Prostate gland (tissue), 2 donors: ENCODE data around the gene WDR44. TPM values are rescaled to one million over a fixed set of nuclear protein-coding genes. Genes with fewer than 3 reads are reported as not detected.

Experiments used
- DNase-seq: peaks from one replicate; pipeline ENCODE4 v3.0.0-alpha.2; 2019; ENCODE audit warnings: low spot score
- H3K27ac ChIP-seq, 2 donors: fragments of 200-600 bp; sonication (generic); 2 replicates each; pipeline ENCODE4 v1.5.1; 2017 to 2019
- H3K27me3 ChIP-seq: fragments of 200-600 bp; sonication (generic); replicated peaks from 2 replicates; pipeline ENCODE4 v1.5.1; 2019; ENCODE audit not compliant: insufficient read depth
- H3K36me3 ChIP-seq, 2 donors: fragments of 200-600 bp; sonication (generic); 1 replicate in 1 of 2; 2 replicates in 1 of 2; pipeline versions ENCODE4 v1.5.1 to v1.8.1; 2017 to 2019
- H3K4me1 ChIP-seq: fragments of 200-600 bp; sonication (generic); replicated peaks from 2 replicates; pipeline ENCODE4 v1.5.1; 2019
- H3K4me3 ChIP-seq, 2 donors: fragments of 200-600 bp; sonication (generic); 2 replicates each; pipeline ENCODE4 v1.5.1; 2017 to 2019
- H3K9me3 ChIP-seq: fragments of 200-600 bp; sonication (generic); 2 replicates; pipeline ENCODE4 v1.5.1; 2017
- CTCF ChIP-seq, 4 experiments: fragments of 200-600 bp in 2 of 4; fragments of 450-650 bp in 2 of 4; sonication (generic) in 2 of 4; IDR thresholded peaks; 1 replicate in 3 of 4; 2 replicates in 1 of 4; pipeline ENCODE4 v1.5.1; 2016 to 2019; ENCODE audit warnings: antibody characterized with exemption in 4 of 4, mild to moderate bottlenecking in 2 of 4, moderate library complexity in 2 of 4
- POLR2A ChIP-seq: fragments of 450-650 bp; IDR thresholded peaks from one replicate; pipeline ENCODE4 v1.6.1; 2016; ENCODE audit warnings: antibody characterized with exemption, mild to moderate bottlenecking
- POLR2AphosphoS5 ChIP-seq: sonication (generic); formaldehyde crosslinking; IDR thresholded peaks from one replicate; pipeline ENCODE4 v1.6.1; 2017; ENCODE audit warnings: antibody characterized with exemption
- WGBS: methylation state at CpG from one replicate; pipeline ENCODE4 v1.1.5; 2018; 5-methylcytosine and 5-hydroxymethylcytosine counted together
- intact Hi-C: fragments of 100-400 bp; cut with DNase I; formaldehyde crosslinking; loops from one replicate; pipeline ENCODE4 v1.14.2; 2022
- total RNA-seq, 2 donors: library from RNA; depleted of rRNA; stranded (reverse); fragments of >200 nt; gene quantifications; one replicate each; pipeline ENCODE4 v1.1.0, GENCODE V29; 2016

The WDR44 gene
- total RNA-seq, 2 donors from 2014 or later = 15.0 to 22.6 TPM

DNA sequence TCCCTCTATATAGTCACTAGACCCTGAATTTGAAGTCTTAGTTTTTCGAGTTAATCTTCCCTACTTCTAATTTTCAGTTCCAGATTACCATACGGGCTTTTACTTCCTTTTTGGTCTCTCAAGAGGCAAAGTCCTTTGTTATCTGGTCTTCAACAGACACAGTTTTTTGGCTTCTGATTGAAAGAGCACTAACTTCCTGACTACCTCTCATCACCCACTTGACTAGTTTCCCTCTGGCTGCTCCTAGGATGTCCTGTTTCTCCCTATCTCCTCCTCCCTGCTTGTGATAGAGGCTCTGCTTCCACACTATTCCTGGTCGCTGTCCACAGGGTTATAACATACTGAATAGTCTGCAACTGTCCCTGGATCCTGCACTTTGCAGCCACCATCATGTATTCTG is 16.7 kb upstream of the WDR44 start:
- Histone ChIP-seq H3K4me1 (no peaks in the 10 kb centered on the region), H3K4me3 (no peak overlapping the region), H3K27me3 (no peaks in the 10 kb centered on the region), H3K36me3 (no peaks in the 10 kb centered on the region), H3K9me3 (no peaks in the 10 kb centered on the region), H3K27ac (no peak overlapping the region)
- WGBS = 70% methylated on average over 3 of the region's 3 CpGs
- intact Hi-C loops = no loop called here
- DNase-seq = no peak
- no peak for TF ChIP-seq POLR2AphosphoS5
- no peak for TF ChIP-seq POLR2A
- TF ChIP-seq CTCF (IDR thresholded peaks at IDR 0.05) = no peak

- Histone ChIP-seq H3K27me3 (no peaks in the 10 kb centered on the region), H3K27ac (no peak overlapping the region), H3K4me3 (no peak overlapping the region), H3K4me1 (no peaks in the 10 kb centered on the region), H3K9me3 (no peaks in the 10 kb centered on the region), H3K36me3 (no peaks in the 10 kb centered on the region)
- intact Hi-C loops = no loop called here
- TF ChIP-seq CTCF (IDR thresholded peaks at IDR 0.05) (no peak), POLR2AphosphoS5 (no peak), POLR2A (no peak)
- WGBS = 81% methylated on average over 2 of the region's 2 CpGs
- no peak for DNase-seq
These were observed 8.2 kb upstream of the WDR44 start for GRCh38 chrX:118337687-118338086.

DNA sequence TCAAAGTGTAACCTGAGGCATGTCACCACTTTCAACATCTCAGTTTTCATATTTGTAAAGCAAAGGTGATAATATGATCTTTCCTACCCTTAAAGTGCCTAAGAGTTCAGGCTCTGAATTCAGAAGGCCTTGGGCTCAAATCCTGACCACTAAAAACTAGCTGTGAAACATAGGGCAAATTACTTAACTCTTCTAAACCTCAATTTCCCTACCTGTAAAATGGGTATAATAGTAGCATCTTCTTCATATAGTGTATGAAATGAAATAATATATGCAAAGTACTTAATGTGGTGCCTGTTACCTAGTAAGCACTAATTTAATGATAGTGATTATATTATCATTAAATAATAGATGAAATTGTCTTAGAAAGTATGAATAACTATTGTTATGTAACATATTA is 7.0 kb upstream of the WDR44 start:
- Histone ChIP-seq H3K4me1 (no peaks in the 10 kb centered on the region), H3K27ac (no peak overlapping the region), H3K27me3 (no peaks in the 10 kb centered on the region), H3K4me3 (no peak overlapping the region), H3K9me3 (no peaks in the 10 kb centered on the region), H3K36me3 (no peaks in the 10 kb centered on the region)
- intact Hi-C loops = no loop called here
- TF ChIP-seq POLR2AphosphoS5 (no peak), POLR2A (no peak), CTCF (IDR thresholded peaks at IDR 0.05) (no peak)
- DNase-seq = no peak

- H3K27me3 ChIP-seq = no peaks in the 10 kb centered on the region
- peak overlapping the region; percentile 36 to 56 for H3K4me3 ChIP-seq
- peak overlapping the region; percentile 91 to 93 for H3K27ac ChIP-seq
- no peaks in the 10 kb centered on the region for H3K4me1 ChIP-seq
- WGBS = 7% methylated on average over 9 of the region's 9 CpGs
- TF ChIP-seq POLR2A = no peak
- TF ChIP-seq POLR2AphosphoS5 = no peak
- TF ChIP-seq CTCF (IDR thresholded peaks at IDR 0.05) = no peak
- intact Hi-C loops = no loop called here
- no peaks in the 10 kb centered on the region for H3K36me3 ChIP-seq
- peak; percentile 53 for DNase-seq
- H3K9me3 ChIP-seq = no peaks in the 10 kb centered on the region
These were observed 852 bp upstream of the WDR44 start for GRCh38 chrX:118345045-118345463.

DNA sequence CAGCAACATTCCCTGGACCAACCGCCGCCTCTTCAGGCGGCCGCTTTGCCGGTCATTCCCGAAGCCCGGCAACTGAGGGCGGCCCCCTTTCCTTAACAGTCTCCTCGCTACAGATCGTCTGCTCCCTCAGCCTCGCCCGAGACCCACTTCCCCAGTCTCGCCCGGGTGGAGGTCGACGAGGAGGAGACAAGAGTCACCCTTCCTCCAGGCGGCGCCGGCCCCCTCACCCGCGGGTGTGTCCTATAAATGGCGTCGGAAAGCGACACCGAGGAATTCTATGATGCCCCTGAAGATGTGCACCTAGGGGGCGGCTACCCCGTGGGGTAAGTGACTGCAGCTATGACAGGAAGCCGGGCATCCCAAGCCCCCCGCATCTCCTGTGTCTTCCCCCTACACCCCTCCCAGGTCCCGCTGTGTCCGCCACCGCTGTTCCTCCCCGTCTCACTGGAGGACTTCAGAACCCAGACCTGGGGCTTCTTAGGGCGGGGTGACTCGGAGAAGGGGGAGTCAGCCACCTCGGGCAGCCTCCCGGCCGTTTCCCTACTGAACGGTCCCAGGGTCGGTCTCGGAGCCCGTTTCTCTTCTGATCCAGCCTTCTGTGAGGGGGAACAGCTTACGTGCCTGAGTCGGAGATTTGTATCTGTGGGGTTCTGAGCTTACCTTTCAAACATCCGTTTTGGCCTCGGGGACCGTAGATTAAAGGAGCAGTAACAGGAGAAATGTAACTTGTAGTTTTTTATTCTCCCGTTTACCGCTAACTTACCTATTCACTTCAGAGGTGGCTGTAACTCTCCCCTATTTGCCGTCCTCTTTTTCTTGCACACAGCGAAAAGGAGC is 570 bp downstream of the WDR44 start:
- Histone ChIP-seq H3K27me3 (no peaks in the 10 kb centered on the region), H3K4me1 (no peaks in the 10 kb centered on the region), H3K4me3 (peak overlapping the region; percentile 56 to 57), H3K36me3 (no peaks in the 10 kb centered on the region), H3K9me3 (no peaks in the 10 kb centered on the region), H3K27ac (peak overlapping the region; percentile 91 to 93)
- TF ChIP-seq CTCF (IDR thresholded peaks at IDR 0.05) (no peak), POLR2AphosphoS5 (no peak), POLR2A (no peak)
- peak; percentile 11 for DNase-seq
- intact Hi-C loops = no loop called here
- WGBS = 0% methylated on average over 39 of the region's 51 CpGs
